IMR-90 (cell line): ENCODE data around the gene ENTPD1. TPM values are rescaled to one million over a fixed set of nuclear protein-coding genes. Genes with fewer than 3 reads are reported as not detected.

Experiments used
- ATAC-seq: fragments of 200-7000 bp; cut with Tn5 transposase; 2 replicates; pipeline ENCODE4 v1.9.1; 2020; ENCODE audit warnings: low read depth, mild to moderate bottlenecking, moderate library complexity
- BruUV-seq: library from RNA; stranded (reverse); fragments of 400-500 nt; replicated peaks from 2 replicates; lab custom pipeline; 2021; lab: Mats Ljungman, UMichigan
- CTCF ChIA-PET: fragments of 300-600 bp; formaldehyde crosslinking; extraction: SDS; loops from one replicate; lab custom pipeline; 2021; ENCODE audit warnings: antibody characterized with exemption; lab: Yijun Ruan, JAX
- POLR2A ChIA-PET: fragments of 300-600 bp; sonication (Branson Sonifier 250); formaldehyde crosslinking; loops from one replicate; lab custom pipeline; 2022; ENCODE audit warnings: antibody characterized with exemption; ENCODE audit not compliant: unreplicated experiment; lab: Charles Lee
- DNase-seq: peaks from one replicate; pipeline ENCODE4 v3.0.0; 2013
- H2AFZ ChIP-seq: replicated peaks from 2 replicates; pipeline ENCODE3; 2013; ENCODE audit warnings: low read length, mild to moderate bottlenecking; ENCODE audit not compliant: poor library complexity
- H2AK5ac ChIP-seq: 2 replicates; pipeline ENCODE4 v1.6.1; 2013; ENCODE audit warnings: low read depth, low read length, inconsistent platforms
- H2AK9ac ChIP-seq: replicated peaks from 2 replicates; pipeline ENCODE3; 2013; ENCODE audit warnings: mild to moderate bottlenecking, low read depth, low read length, moderate library complexity; ENCODE audit not compliant: poor library complexity
- H2BK120ac ChIP-seq: 2 replicates; pipeline ENCODE4 v1.6.1; 2013; ENCODE audit warnings: low read depth, low read length, inconsistent platforms
- H2BK15ac ChIP-seq: 3 replicates; pipeline ENCODE4 v1.6.1; 2013; ENCODE audit warnings: low read depth, low read length, inconsistent platforms
- H2BK20ac ChIP-seq: 2 replicates; pipeline ENCODE4 v1.6.1; 2013; ENCODE audit warnings: low read depth, mild to moderate bottlenecking, inconsistent platforms, low read length, moderate library complexity
- H2BK5ac ChIP-seq: 2 replicates; pipeline ENCODE4 v1.6.1; 2013; ENCODE audit warnings: mild to moderate bottlenecking, low read depth, low read length, inconsistent platforms; ENCODE audit not compliant: poor library complexity, severe bottlenecking
- H3K14ac ChIP-seq: replicated peaks from 2 replicates; pipeline ENCODE4 v1.6.1; 2013; ENCODE audit warnings: low read depth, low read length, inconsistent platforms
- H3K18ac ChIP-seq: 2 replicates; pipeline ENCODE4 v1.6.1; 2013; ENCODE audit warnings: low read depth, low read length, control low read depth
- H3K23ac ChIP-seq: 2 replicates; pipeline ENCODE4 v1.6.1; 2013; ENCODE audit warnings: low read depth, low read length, inconsistent platforms
- H3K27ac ChIP-seq: 2 replicates; pipeline ENCODE4 v1.5.1; 2013; ENCODE audit warnings: mild to moderate bottlenecking, control low read depth, low read length; ENCODE audit not compliant: insufficient read depth
- H3K27me3 ChIP-seq: 2 replicates; pipeline ENCODE4 v1.6.1; 2013; ENCODE audit warnings: low read length; ENCODE audit not compliant: control insufficient read depth, insufficient read depth
- H3K36me3 ChIP-seq: 2 replicates; pipeline ENCODE4 v1.6.1; 2013; ENCODE audit warnings: low read length, mixed read lengths; ENCODE audit not compliant: control insufficient read depth, insufficient read depth
- H3K4ac ChIP-seq: 2 replicates; pipeline ENCODE4 v1.6.1; 2013; ENCODE audit warnings: low read depth, low read length, inconsistent platforms
- H3K4me1 ChIP-seq: 2 replicates; pipeline ENCODE4 v1.6.1; 2013; ENCODE audit warnings: low read length, mixed read lengths; ENCODE audit not compliant: control insufficient read depth, insufficient read depth
- H3K4me2 ChIP-seq: 2 replicates; pipeline ENCODE4 v1.6.1; 2013; ENCODE audit warnings: low read depth, mild to moderate bottlenecking, control low read depth, low read length, moderate library complexity
- H3K4me3 ChIP-seq: 2 replicates; pipeline ENCODE4 v1.5.1; 2013; ENCODE audit warnings: low read depth, mild to moderate bottlenecking, control low read depth, low read length, moderate library complexity; ENCODE audit not compliant: insufficient read depth
- H3K56ac ChIP-seq: 2 replicates; pipeline ENCODE4 v1.6.1; 2013; ENCODE audit warnings: low read length, inconsistent platforms; ENCODE audit not compliant: insufficient read depth; ENCODE audit errors: extremely low read depth
- H3K79me1 ChIP-seq, 2 experiments: 2 replicates each; pipeline ENCODE4 v1.6.1; 2013; ENCODE audit warnings: low read length in 2 of 2, inconsistent platforms in 1 of 2, low read depth in 1 of 2
- H3K9ac ChIP-seq: 2 replicates; pipeline ENCODE4 v1.6.1; 2013; ENCODE audit warnings: low read depth, low read length, control low read depth
- H3K9me1 ChIP-seq: 2 replicates; pipeline ENCODE4 v1.6.1; 2013; ENCODE audit warnings: low read length, inconsistent platforms; ENCODE audit not compliant: insufficient read depth
- H3K9me3 ChIP-seq: 2 replicates; pipeline ENCODE4 v1.6.1; 2013; ENCODE audit warnings: low read length; ENCODE audit not compliant: control insufficient read depth, insufficient read depth
- H4K20me1 ChIP-seq: 2 replicates; pipeline ENCODE4 v1.6.1; 2013; ENCODE audit warnings: low read length, inconsistent platforms; ENCODE audit not compliant: insufficient read depth
- H4K5ac ChIP-seq: 2 replicates; pipeline ENCODE4 v1.6.1; 2013; ENCODE audit warnings: mild to moderate bottlenecking, low read depth, low read length, control low read depth
- H4K8ac ChIP-seq, 2 experiments: 2 replicates each; pipeline ENCODE4 v1.6.1; 2013; ENCODE audit warnings: low read depth in 2 of 2, low read length in 2 of 2, control low read depth in 1 of 2, inconsistent platforms in 1 of 2
- H4K91ac ChIP-seq: 2 replicates; pipeline ENCODE4 v1.6.1; 2013; ENCODE audit warnings: low read depth, low read length, inconsistent platforms; ENCODE audit not compliant: insufficient read depth
- BHLHE40 ChIP-seq: fragments of 150-350 bp; IDR thresholded peaks from 2 replicates; pipeline ENCODE4 v1.6.1; 2016; ENCODE audit warnings: mild to moderate bottlenecking, low read depth, low read length
- FOS ChIP-seq: fragments of 150-350 bp; IDR thresholded peaks from 2 replicates; pipeline ENCODE4 v1.6.1; 2016; ENCODE audit warnings: low read depth, low read length
- MAFK ChIP-seq: IDR thresholded peaks from 2 replicates; pipeline ENCODE4 v1.6.1; 2012; ENCODE audit warnings: low read depth, low read length, improper control_type of control experiment
- RFX5 ChIP-seq: IDR thresholded peaks from 2 replicates; pipeline ENCODE4 v1.8.0; 2012; ENCODE audit warnings: low read depth, mild to moderate bottlenecking, low read length, moderate library complexity
- dilution Hi-C: fragments of 300-500 bp; cut with HindIII; formaldehyde crosslinking; loops from one replicate; pipeline ENCODE4 v1.14.3; 2018; ENCODE audit warnings: low sequenced_read_pairs; ENCODE audit not compliant: unreplicated experiment
- in situ Hi-C: fragments of 300-500 bp; cut with MboI; formaldehyde crosslinking; loops from 3 replicates; pipeline ENCODE4 v1.14.3; 2019; ENCODE audit warnings: low sequenced_read_pairs, inconsistent platforms, mixed read lengths
- intact Hi-C: fragments of 100-400 bp; cut with micrococcal nuclease; formaldehyde crosslinking; loops from 2 replicates; pipeline ENCODE4 v1.10.0; 2022
- polyA plus RNA-seq, 3 experiments: library from polyadenylated mRNA; depleted of rRNA; stranded (reverse); fragments of >200 nt; gene quantifications; 2 replicates each; pipeline ENCODE4 v1.2.3, GENCODE V29; 2012; ENCODE audit warnings: low replicate concordance in 1 of 3
- total RNA-seq: library from RNA; depleted of rRNA; stranded (reverse); fragments of >200 nt; gene quantifications from 2 replicates; pipeline ENCODE4 v1.2.3, GENCODE V29; 2012

The ENTPD1 gene
- total and polyA plus RNA-seq, 2 of the 4 experiments (the other 2 are of a cell fraction) = under 0.01 TPM; not detected in 1

- BruUV-seq = no TSS peak
- Histone ChIP-seq H2BK15ac (no peak overlapping the region), H3K79me1 (no peaks in the 10 kb centered on the region), H3K9ac (no peak overlapping the region), H2BK5ac (no peak overlapping the region), H3K4ac (no peak overlapping the region), H2BK20ac (no peak overlapping the region), H2AK9ac (no peak overlapping the region), H3K4me1 (no peaks in the 10 kb centered on the region), H3K18ac (no peak overlapping the region), H2AK5ac (no peak overlapping the region), H4K5ac (no peak overlapping the region), H3K14ac (no peak overlapping the region), H3K9me1 (no peaks in the 10 kb centered on the region), H3K27me3 (no peaks in the 10 kb centered on the region), H3K4me3 (no peak overlapping the region), H3K23ac (no peak overlapping the region), H2AFZ (no peak overlapping the region), H2BK120ac (no peak overlapping the region), H3K27ac (no peak overlapping the region), H3K56ac (no peak overlapping the region), H4K20me1 (no peaks in the 10 kb centered on the region), H3K9me3 (no peaks in the 10 kb centered on the region), H4K91ac (no peak overlapping the region), H4K8ac (no peak overlapping the region), H3K4me2 (no peak overlapping the region), H3K36me3 (no peaks in the 10 kb centered on the region)
- DNase-seq = no peak
- no peak for TF ChIP-seq BHLHE40
- peak; percentile 30; the same call in 1 of the 2 replicates for TF ChIP-seq MAFK
- no peak for TF ChIP-seq FOS
- TF ChIP-seq RFX5 = no peak
- no peak for ATAC-seq
- ChIA-PET CTCF (interaction anchor here (15.6 kb wide), 1 partner anchor 153 kb away, joined by 174 read pairs; the partner anchor contains the start of gene TCTN3), POLR2A (no interaction called here)
- in situ Hi-C loops = no loop called here
- intact Hi-C loops = no loop called here
- dilution Hi-C loops = no loop called here
These were observed 91.0 kb downstream of the ENTPD1 start for GRCh38 chr10:95847007-95847406.
